HAP-1 (cell line): ENCODE data around the gene CST7.

Experiments
- DNase-seq, 2 experiments: peaks; one replicate each; pipeline ENCODE4 v3.0.0-alpha.2; 2016 to 2020; ENCODE audit warnings: low spot score in 2 of 2
- H3K27me3 ChIP-seq: fragments of 250-450 bp; sonication (Bioruptor Pico); 2 replicates; pipeline ENCODE4 v1.5.1; 2020; ENCODE audit warnings: low read depth, mild to moderate bottlenecking, moderate library complexity
- H3K36me3 ChIP-seq: fragments of 250-450 bp; sonication (Bioruptor Pico); replicated peaks from 2 replicates; pipeline ENCODE4 v1.5.1; 2020; ENCODE audit warnings: mild to moderate bottlenecking
- H3K4me1 ChIP-seq: fragments of 250-450 bp; sonication (Bioruptor Pico); 2 replicates; pipeline ENCODE4 v1.5.1; 2020; ENCODE audit warnings: mild to moderate bottlenecking
- H3K4me3 ChIP-seq: fragments of 250-450 bp; sonication (Bioruptor Pico); 2 replicates; pipeline ENCODE4 v1.5.1; 2020; ENCODE audit warnings: mild to moderate bottlenecking, moderate library complexity
- H3K9me3 ChIP-seq: fragments of 250-450 bp; sonication (Bioruptor Pico); 2 replicates; pipeline ENCODE4 v1.5.1; 2020; ENCODE audit warnings: mild to moderate bottlenecking, moderate library complexity
- in situ Hi-C: fragments of 300-500 bp; cut with MboI; formaldehyde crosslinking; loops from 3 replicates; pipeline ENCODE4 v1.14.3; 2020; ENCODE audit warnings: low sequenced_read_pairs, inconsistent platforms, mixed read lengths

Gene CST7

GRCh38 chr20:24960302-24960801, 11.3 kb downstream of the CST7 start:
- Histone ChIP-seq H3K4me3 (no peak overlapping the region), H3K27me3 (no peaks in the 10 kb centered on the region), H3K4me1 (no peaks in the 10 kb centered on the region), H3K36me3 (peaks cover 31% of the 10 kb centered on the region), H3K9me3 (no peaks in the 10 kb centered on the region)
- no peak for DNase-seq
- in situ Hi-C loops: no loop called here

- H3K4me3 ChIP-seq: no peak overlapping the region
- H3K27me3 ChIP-seq: no peaks in the 10 kb centered on the region
- no peaks in the 10 kb centered on the region for H3K9me3 ChIP-seq
- H3K36me3 ChIP-seq: peaks cover 35% of the 10 kb centered on the region
- no peaks in the 10 kb centered on the region for H3K4me1 ChIP-seq
- in situ Hi-C loops: no loop called here
- DNase-seq: no peak
Observed at GRCh38 chr20:24960861-24961260, 11.8 kb downstream of the CST7 start.

- no peak for DNase-seq
- no peaks in the 10 kb centered on the region for H3K9me3 ChIP-seq
Observed at GRCh38 chr20:24961384-24962181, 12.5 kb downstream of the CST7 start.

GRCh38 chr20:24962182-24962492, 13.1 kb downstream of the CST7 start:
- H3K9me3 ChIP-seq: no peaks in the 10 kb centered on the region
- no peaks in the 10 kb centered on the region for H3K27me3 ChIP-seq
- peaks cover 39% of the 10 kb centered on the region for H3K36me3 ChIP-seq
- in situ Hi-C loops: no loop called here
- H3K4me3 ChIP-seq: no peak overlapping the region
- no peak for DNase-seq
- no peaks in the 10 kb centered on the region for H3K4me1 ChIP-seq

More at GRCh38 chr20:24961384-24962181, 12.5 kb downstream of the CST7 start:
- in situ Hi-C loops: no loop called here
- no peak overlapping the region for H3K4me3 ChIP-seq
- no peaks in the 10 kb centered on the region for H3K4me1 ChIP-seq
- H3K36me3 ChIP-seq: peaks cover 39% of the 10 kb centered on the region
- H3K27me3 ChIP-seq: no peaks in the 10 kb centered on the region

- no peak overlapping the region for H3K4me3 ChIP-seq
- in situ Hi-C loops: no loop called here
- no peak for DNase-seq
- peaks cover 39% of the 10 kb centered on the region for H3K36me3 ChIP-seq
- H3K4me1 ChIP-seq: no peaks in the 10 kb centered on the region
- no peaks in the 10 kb centered on the region for H3K27me3 ChIP-seq
- H3K9me3 ChIP-seq: no peaks in the 10 kb centered on the region
Observed at GRCh38 chr20:24962510-24962909, 13.4 kb downstream of the CST7 start.

GRCh38 chr20:24963672-24964505, 14.8 kb downstream of the CST7 start:
- DNase-seq: no peak

GRCh38 chr20:24964506-24964840, 15.4 kb downstream of the CST7 start:
- H3K36me3 ChIP-seq: peaks cover 39% of the 10 kb centered on the region
- in situ Hi-C loops: no loop called here
- H3K4me1 ChIP-seq: no peaks in the 10 kb centered on the region
- no peak overlapping the region for H3K4me3 ChIP-seq
- DNase-seq: no peak
- no peaks in the 10 kb centered on the region for H3K27me3 ChIP-seq
- no peaks in the 10 kb centered on the region for H3K9me3 ChIP-seq

More at GRCh38 chr20:24963672-24964505, 14.8 kb downstream of the CST7 start:
- in situ Hi-C loops: no loop called here
- H3K27me3 ChIP-seq: no peaks in the 10 kb centered on the region
- H3K4me1 ChIP-seq: no peaks in the 10 kb centered on the region
- peaks cover 39% of the 10 kb centered on the region for H3K36me3 ChIP-seq
- no peak overlapping the region for H3K4me3 ChIP-seq
- H3K9me3 ChIP-seq: no peaks in the 10 kb centered on the region

- in situ Hi-C loops: no loop called here
- H3K4me1 ChIP-seq: no peaks in the 10 kb centered on the region
- H3K27me3 ChIP-seq: no peaks in the 10 kb centered on the region
- H3K36me3 ChIP-seq: peaks cover 43% of the 10 kb centered on the region
- H3K4me3 ChIP-seq: no peak overlapping the region
- DNase-seq: no peak
- H3K9me3 ChIP-seq: no peaks in the 10 kb centered on the region
Observed at GRCh38 chr20:24965065-24965919, 16.2 kb downstream of the CST7 start.

GRCh38 chr20:24966317-24967012, 17.4 kb downstream of the CST7 start:
- H3K36me3 ChIP-seq: peaks cover 39% of the 10 kb centered on the region
- no peaks in the 10 kb centered on the region for H3K27me3 ChIP-seq
- H3K4me1 ChIP-seq: no peaks in the 10 kb centered on the region
- in situ Hi-C loops: no loop called here
- H3K4me3 ChIP-seq: no peak overlapping the region
- no peak for DNase-seq
- H3K9me3 ChIP-seq: no peaks in the 10 kb centered on the region

GRCh38 chr20:24968278-24968800, 19.3 kb downstream of the CST7 start:
- in situ Hi-C loops: no loop called here
- no peaks in the 10 kb centered on the region for H3K27me3 ChIP-seq
- H3K9me3 ChIP-seq: no peaks in the 10 kb centered on the region
- no peak for DNase-seq
- peaks cover 39% of the 10 kb centered on the region for H3K36me3 ChIP-seq
- H3K4me1 ChIP-seq: no peaks in the 10 kb centered on the region
- H3K4me3 ChIP-seq: no peak overlapping the region

GRCh38 chr20:24969186-24970029, 20.3 kb downstream of the CST7 start:
- H3K27me3 ChIP-seq: no peaks in the 10 kb centered on the region
- DNase-seq: no peak
- no peaks in the 10 kb centered on the region for H3K9me3 ChIP-seq
- in situ Hi-C loops: no loop called here
- H3K4me3 ChIP-seq: no peak overlapping the region
- H3K36me3 ChIP-seq: peaks cover 32% of the 10 kb centered on the region
- no peaks in the 10 kb centered on the region for H3K4me1 ChIP-seq

- H3K4me3 ChIP-seq: no peak overlapping the region
- H3K4me1 ChIP-seq: no peaks in the 10 kb centered on the region
- in situ Hi-C loops: no loop called here
- H3K27me3 ChIP-seq: no peaks in the 10 kb centered on the region
- no peaks in the 10 kb centered on the region for H3K9me3 ChIP-seq
- peaks cover 35% of the 10 kb centered on the region for H3K36me3 ChIP-seq
- no peak for DNase-seq
Observed at GRCh38 chr20:24970030-24970553, 21.0 kb downstream of the CST7 start.
